Measurements from ENCODE around the gene DHRS3.

- TF ChIP-seq POLR2AphosphoS5 (IDR thresholded peaks at IDR 0.05; ENCODE audit: borderline replicate concordance, low read depth, low read length) (no peak), EZH2 (IDR thresholded peaks at IDR 0.05) (no peak)
Observed at GRCh38 chr1:12542138-12542465, 75.9 kb downstream of the DHRS3 start.

Data from SK-N-MC (cell line).